ENCODE measurements around the gene RALBP1. TPM values are rescaled to one million over a fixed set of nuclear protein-coding genes. Genes with fewer than 3 reads are reported as not detected.
"Not testable (repeated sequence)": the region's sequence is repeated elsewhere in the genome, so short reads cannot be mapped to it uniquely, and the experiment has no call there.

Gene RALBP1
- total RNA-seq, 4 donors from 2014 or later = 92.9 to 157 (median 131) TPM

GRCh38 chr18:9483526-9483925, 8.2 kb downstream of the RALBP1 start:
- 98 to 100% methylated on average over 5 to 7 of the region's 7 CpGs for WGBS, 2 donors (ENCODE audit: low coverage in 1 of 2)
- Histone ChIP-seq H3K4me3 (no peak overlapping the region), H3K27ac (no peak overlapping the region), H3K27me3 (no peaks in the 10 kb centered on the region), H3K4me1 (peaks cover 0 to 6% (median 0%) of the 10 kb centered on the region in 3 donors), H3K9me3 (peaks cover 0 to 7% (median 0%) of the 10 kb centered on the region in 3 donors), H3K36me3 (peaks cover 0 to 21% of the 10 kb centered on the region in 2 donors)
- TF ChIP-seq, protein P1, sequence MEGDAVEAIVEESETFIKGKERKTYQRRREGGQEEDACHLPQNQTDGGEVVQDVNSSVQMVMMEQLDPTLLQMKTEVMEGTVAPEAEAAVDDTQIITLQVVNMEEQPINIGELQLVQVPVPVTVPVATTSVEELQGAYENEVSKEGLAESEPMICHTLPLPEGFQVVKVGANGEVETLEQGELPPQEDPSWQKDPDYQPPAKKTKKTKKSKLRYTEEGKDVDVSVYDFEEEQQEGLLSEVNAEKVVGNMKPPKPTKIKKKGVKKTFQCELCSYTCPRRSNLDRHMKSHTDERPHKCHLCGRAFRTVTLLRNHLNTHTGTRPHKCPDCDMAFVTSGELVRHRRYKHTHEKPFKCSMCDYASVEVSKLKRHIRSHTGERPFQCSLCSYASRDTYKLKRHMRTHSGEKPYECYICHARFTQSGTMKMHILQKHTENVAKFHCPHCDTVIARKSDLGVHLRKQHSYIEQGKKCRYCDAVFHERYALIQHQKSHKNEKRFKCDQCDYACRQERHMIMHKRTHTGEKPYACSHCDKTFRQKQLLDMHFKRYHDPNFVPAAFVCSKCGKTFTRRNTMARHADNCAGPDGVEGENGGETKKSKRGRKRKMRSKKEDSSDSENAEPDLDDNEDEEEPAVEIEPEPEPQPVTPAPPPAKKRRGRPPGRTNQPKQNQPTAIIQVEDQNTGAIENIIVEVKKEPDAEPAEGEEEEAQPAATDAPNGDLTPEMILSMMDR (IDR thresholded peaks at IDR 0.05) = no peak
- no peak for TF ChIP-seq EP300 (IDR thresholded peaks at IDR 0.05)
- TF ChIP-seq POLR2A (IDR thresholded peaks at IDR 0.05) = no peak
- no peak for TF ChIP-seq POLR2AphosphoS5 (IDR thresholded peaks at IDR 0.05)
- no peak for ATAC-seq

DNA sequence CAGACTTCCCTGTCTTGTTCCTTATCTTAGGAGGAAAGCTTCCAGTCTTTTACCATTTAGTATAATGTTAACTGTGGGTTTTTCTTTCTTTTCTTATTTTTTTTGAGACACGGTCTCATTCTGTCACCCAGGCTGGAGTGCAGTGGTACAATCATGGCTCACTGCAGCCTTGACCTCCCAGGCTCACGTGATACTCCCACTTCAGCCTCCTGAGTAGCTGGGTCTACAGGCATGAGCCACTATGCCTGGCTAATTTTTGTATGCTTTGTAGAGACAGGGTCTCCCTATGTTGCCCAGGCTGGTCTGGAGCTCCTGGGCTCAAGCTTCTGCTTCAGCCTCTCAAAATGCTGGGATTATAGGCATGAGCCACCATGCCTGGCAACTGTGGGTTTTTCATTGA, 9.5 kb downstream of the RALBP1 start:
- H3K27ac ChIP-seq, H3K4me3 ChIP-seq, H3K27me3 ChIP-seq, H3K4me1 ChIP-seq, ATAC-seq, H3K9me3 ChIP-seq: not testable (repeated sequence)
- 93 to 100% methylated on average over 1 to 2 of the region's 2 CpGs for WGBS, 2 donors (ENCODE audit: low coverage in 1 of 2)
- H3K36me3 ChIP-seq = peaks cover 0 to 10% of the 10 kb centered on the region in 2 donors

- TF ChIP-seq, protein P1 (IDR thresholded peaks at IDR 0.05) = no peak
- no peak for TF ChIP-seq POLR2AphosphoS5 (IDR thresholded peaks at IDR 0.05)
- no peak for TF ChIP-seq POLR2A (IDR thresholded peaks at IDR 0.05)
- H3K27me3 ChIP-seq = no peaks in the 10 kb centered on the region
- H3K4me3 ChIP-seq = no peak overlapping the region
- no peaks in the 10 kb centered on the region for H3K4me1 ChIP-seq
- 56 to 71% methylated on average over 4 of the region's 4 CpGs for WGBS, 2 donors (ENCODE audit: low coverage in 1 of 2)
- no peaks in the 10 kb centered on the region for H3K36me3 ChIP-seq
- peaks cover 0 to 7% (median 0%) of the 10 kb centered on the region in 3 donors for H3K9me3 ChIP-seq
- H3K27ac ChIP-seq = no peak overlapping the region
- ATAC-seq = no peak
These were observed 13.2 kb downstream of the RALBP1 start for GRCh38 chr18:9488538-9488937.

- ATAC-seq = no peak
- 85 to 86% methylated on average over 5 to 8 of the region's 9 CpGs for WGBS, 2 donors (ENCODE audit: low coverage in 1 of 2)
- Histone ChIP-seq H3K27ac (no peak overlapping the region), H3K9me3 (no peaks in the 10 kb centered on the region), H3K4me3 (no peak overlapping the region), H3K4me1 (peaks cover 0 to 16% (median 3%) of the 10 kb centered on the region in 3 donors), H3K27me3 (no peaks in the 10 kb centered on the region), H3K36me3 (peaks cover 0 to 4% of the 10 kb centered on the region in 2 donors)
- TF ChIP-seq, protein P1 (IDR thresholded peaks at IDR 0.05) = no peak
- TF ChIP-seq EP300 (IDR thresholded peaks at IDR 0.05) (no peak), POLR2AphosphoS5 (IDR thresholded peaks at IDR 0.05) (no peak), POLR2A (IDR thresholded peaks at IDR 0.05) (no peak)
These were observed 19.5 kb downstream of the RALBP1 start for GRCh38 chr18:9494778-9495331.

GRCh38 chr18:9495465-9495864, 20.2 kb downstream of the RALBP1 start:
- ATAC-seq = no peak
- Histone ChIP-seq H3K36me3 (peaks cover 0 to 4% of the 10 kb centered on the region in 2 donors), H3K27me3 (no peaks in the 10 kb centered on the region), H3K27ac (no peak overlapping the region), H3K9me3 (no peaks in the 10 kb centered on the region), H3K4me3 (no peak overlapping the region), H3K4me1 (peaks cover 0 to 16% (median 3%) of the 10 kb centered on the region in 3 donors)
- 63 to 67% methylated on average over 1 of the region's 1 CpG for WGBS, 2 donors (ENCODE audit: low coverage in 1 of 2)
- TF ChIP-seq POLR2A (IDR thresholded peaks at IDR 0.05) (no peak), EP300 (IDR thresholded peaks at IDR 0.05) (no peak), POLR2AphosphoS5 (IDR thresholded peaks at IDR 0.05) (no peak)
- TF ChIP-seq, protein P1 (IDR thresholded peaks at IDR 0.05) = no peak
